Superior temporal gyrus (tissue), 1 donor: Measurements from ENCODE around the gene G6PC1.
A peak's percentile ranks its signal among the peaks of the same experiment; 100 is the strongest.
"Not testable (repeated sequence)": the region's sequence is repeated elsewhere in the genome, so short reads cannot be mapped to it uniquely, and the experiment has no call there.

Source experiments
- DNase-seq: peaks from one replicate; pipeline ENCODE4 v3.0.0-alpha.2; 2016; ENCODE audit errors: extremely low spot score

G6PC1 gene

DNA sequence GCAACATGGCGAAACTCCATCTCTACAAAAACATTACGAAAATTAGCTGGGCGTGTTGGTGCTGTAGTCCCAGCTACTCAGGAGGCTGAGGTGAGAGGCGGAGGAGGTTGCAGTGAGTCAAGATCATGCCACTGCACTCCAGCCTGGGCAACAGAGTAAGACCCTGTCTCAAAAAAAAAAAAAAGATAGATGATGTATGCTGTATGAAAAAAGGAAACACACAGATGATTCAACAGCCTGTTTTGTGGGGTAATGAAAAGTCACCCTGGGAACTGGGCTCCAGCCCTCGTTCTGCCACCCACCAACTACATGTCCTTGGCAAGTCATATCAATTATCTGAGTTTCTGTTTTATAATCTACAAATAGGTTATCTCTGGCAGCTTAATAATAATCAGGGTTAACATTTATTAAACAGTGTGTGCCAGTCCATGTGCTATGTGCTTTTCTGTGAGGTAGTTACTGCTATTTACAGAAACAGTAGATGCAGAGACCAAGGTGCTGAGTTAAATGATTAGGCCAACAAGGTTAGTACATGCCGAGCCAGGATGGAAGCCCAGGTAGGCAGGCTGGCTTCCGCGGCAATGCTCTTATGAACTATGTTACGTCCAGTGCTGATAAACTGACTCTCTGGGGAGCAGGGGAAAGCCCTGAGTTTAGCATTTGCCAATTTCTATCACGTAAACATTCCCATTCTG is 1.1 kb downstream of the G6PC1 start:
- no peak for DNase-seq

DNA sequence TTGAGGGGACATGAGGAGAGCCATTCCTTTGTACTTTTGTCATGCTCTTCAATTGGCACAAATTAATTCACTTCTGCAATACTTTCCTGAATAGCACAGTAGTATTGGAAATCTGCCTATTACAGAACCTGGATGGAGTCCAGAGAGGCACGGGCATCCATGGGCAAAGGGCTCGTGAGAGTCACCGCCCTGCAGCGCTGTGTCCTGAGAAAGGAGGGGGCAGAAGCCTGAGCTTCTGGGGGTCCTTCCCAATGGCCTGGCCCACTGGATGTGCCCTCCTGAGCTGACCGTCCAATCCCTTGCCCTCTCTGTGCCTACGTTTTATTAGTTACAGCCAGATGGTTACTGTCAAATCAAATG is 3.5 kb downstream of the G6PC1 start:
- DNase-seq: no peak

DNA sequence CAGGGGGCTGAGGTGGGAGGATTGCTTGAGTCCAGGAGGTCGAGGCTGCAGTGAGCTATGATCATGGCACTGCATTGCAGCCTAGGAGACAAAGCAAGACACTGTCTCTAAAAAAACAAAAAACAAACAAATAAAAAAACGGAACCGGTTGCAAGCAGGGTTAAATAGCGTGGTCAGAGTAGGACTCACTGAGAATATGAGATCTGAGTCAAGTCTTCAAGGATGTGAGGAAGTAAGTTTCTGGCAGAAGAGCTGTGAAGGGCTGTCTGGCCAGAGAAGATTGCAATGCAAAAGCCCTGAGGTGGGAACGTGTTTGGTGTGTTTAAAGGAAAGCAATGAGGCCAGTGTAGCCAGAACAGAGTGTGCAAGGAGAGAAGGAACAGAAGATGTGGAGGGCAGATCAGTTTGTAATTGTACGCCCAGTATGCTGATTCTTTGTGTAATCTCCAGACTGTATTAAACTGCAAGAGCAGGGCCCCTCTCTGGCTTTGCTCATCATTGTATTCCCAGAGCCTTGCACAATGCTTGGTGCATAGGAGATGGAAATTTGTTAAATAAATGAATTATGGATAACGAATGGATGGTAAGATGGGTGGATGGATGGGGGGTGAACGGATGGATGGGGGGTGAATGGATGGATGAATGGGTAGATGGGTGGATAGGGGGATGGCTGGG is 6.3 kb downstream of the G6PC1 start:
- no peak for DNase-seq

DNA sequence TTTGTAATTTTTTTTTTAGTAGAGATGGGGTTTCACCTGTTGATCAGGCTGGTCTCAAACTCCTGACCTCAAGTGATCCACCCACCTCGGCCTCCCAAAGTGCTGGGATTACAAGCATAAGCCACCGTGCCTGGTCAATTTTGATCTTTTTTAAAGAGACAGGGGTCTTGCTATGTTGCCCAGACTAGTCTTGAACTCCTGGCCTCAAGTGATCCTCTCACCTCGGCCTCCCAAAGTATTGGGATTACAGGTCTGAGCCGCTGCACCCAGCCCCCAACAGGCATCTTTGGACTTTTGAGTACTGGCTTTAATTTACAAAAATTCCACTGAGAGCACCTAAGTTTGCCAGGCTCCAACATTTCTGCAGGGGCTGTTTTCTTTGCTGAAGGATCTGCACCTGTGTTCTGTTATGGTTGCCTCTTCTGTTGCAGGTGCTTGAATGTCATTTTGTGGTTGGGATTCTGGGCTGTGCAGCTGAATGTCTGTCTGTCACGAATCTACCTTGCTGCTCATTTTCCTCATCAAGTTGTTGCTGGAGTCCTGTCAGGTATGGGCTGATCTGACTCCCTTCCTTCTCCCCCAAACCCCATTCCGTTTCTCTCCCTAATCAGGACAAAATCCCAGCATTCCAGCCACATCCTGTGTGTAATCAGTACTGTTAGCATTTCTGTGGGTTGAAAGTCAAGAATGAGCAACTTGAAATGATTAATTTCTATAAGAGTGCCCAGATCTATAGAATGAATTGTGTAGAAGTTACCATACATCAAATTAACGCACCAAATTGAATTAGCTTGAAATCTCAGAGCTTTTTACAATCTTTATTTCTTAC is 8.5 kb downstream of the G6PC1 start:
- DNase-seq: no peak

DNA sequence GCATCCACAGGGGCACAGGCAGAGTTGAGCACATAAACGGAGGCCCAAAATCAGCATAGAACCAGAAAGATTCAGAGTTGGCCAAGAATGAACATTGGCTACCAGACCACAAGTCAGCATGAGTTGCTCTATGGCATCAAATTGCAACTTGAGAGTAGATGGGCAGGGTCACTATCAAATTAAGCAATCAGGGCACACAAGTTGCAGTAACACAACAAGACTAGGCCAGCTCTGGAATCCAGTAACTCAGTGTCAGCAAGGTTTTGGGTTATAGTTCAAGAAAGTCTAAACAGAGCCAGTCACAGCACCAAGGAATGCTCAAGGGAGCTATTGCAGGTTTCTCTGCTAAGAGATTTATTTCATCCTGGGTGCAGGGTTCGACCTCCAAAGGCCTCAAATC is 12.9 kb downstream of the G6PC1 start:
- no peak for DNase-seq

DNA sequence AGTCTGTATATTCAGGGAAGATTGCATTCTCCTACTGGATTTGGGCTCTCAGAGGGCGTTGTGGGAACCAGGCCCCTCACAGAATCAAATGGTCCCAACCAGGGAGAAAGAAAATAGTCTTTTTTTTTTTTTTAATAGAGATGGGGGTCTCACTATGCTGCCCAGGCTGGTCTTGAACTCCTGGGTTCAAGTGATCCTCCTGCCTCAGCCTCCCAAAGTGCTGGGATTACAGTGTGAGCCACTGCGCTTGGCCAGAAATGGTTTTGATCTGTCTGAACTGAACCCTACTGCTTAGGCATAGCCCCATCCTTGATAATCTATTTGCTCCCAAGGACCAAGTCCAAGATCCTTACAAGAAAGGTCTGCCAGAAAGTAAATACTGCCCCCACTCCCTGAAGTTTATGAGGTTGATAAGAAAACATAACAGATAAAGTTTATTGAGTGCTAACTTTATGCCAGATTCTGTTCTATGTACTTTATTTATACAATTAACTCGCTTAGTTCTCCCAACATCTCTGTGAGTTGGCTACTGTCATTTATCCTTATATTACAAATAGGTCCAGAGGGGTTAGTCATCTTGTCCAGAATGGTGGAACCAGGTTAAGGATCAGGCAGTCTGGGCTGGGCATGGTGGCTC is 13.5 kb downstream of the G6PC1 start:
- no peak for DNase-seq

DNA sequence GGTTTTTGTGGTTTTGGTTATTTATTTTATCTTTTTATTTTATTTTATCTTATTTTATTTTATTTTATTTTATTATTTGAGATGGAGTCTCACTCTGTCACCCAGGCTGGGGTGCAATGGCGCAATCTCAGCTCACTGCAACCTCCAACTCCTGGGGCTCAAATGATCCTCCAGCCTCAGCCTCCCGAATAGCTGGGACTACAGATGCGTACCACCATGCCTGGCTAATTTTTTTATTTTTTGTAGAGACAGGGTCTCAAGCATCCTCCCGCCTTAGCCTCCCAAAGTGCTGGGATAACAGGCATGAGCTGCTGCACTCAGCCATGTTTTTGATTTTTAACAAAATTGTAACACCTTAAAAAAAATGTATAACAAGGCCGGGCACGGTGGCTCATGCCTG is 14.7 kb downstream of the G6PC1 start:
- DNase-seq: not testable (repeated sequence)

DNA sequence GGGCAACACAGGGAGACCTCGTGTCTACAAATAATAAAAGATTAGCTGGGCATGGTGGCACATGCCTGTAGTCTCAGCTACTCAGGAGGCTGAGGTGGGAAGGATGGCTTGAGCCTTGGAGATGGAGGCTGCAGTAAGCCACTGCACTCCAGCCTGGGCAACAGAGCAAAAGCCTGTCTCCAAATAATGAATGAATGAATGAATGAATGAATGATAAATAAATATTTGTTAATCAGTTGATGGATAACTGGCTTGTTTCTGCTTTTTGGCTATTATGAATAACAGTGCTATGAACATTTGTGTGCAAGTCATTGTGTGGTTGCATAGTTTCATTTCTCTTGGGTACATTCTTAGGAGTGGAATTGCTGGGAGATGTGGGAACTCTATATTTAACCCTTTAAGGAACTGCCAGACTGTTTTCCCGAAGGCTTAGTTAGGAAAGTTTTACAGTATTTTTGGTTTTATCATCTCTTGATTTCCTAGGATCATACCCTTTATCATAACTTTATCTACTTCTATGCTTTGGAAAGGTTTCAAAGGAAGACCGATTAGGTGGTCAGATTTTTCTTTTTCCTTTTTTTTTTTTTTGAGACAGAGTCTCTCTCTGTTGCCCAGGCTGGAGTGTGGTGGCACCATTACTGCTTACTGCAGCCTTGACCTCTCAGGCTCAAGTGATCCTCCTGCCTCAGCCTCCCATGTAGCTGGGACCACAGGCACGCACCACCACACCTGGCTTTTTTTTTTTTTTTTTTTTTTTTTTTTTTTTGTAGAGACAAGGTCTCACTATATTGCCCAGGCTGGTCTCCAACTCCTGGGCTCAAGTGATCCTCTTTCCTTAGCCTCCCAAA is 16.0 kb downstream of the G6PC1 start:
- DNase-seq: not testable (repeated sequence)

DNA sequence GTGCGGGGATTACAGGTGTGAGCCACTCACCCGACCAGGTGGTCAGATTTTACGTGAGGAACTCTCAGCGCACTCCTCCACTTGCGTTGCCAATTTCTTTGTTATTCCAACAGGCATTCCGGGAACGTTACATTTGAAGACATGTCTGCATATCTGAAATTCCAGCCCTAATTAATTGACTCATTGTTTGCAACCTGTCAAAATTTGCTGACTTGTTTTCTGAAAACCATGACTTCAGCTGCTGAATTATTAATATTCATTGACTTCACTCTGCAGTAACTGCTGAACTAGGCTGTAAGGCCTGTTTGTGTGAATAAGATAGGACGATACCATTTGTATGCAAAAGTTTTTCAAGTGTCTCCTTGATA is 16.6 kb downstream of the G6PC1 start:
- no peak for DNase-seq

DNA sequence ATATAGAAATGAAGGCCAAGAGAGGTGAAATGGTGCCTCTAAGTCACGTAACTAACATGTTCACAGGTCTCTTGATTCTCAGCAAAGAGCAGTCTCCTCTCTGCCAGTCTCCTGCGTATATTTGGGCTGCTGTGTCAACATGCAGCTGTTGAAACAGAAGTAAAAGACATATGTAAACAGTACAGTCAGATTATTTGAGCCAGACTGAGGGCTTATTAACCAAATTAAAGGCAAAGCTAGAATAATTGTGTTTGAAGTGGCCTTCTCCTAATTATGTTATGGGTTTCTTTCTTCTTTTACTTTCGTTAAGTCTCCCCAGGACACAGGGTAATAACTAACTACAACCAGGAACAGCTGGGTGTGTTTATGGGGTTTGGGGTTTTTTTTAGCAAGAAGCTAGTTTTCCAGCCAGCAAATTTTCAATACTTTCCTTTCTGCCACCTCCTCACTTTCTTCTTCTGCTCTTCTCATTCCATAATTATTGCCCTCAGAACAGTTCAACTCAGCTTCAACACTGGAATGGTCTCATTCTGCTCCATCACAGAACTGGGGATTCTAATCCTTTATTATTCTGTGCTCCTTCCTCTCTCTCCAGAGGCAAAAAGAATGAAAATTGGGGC is 18.4 kb downstream of the G6PC1 start:
- DNase-seq: no peak

DNA sequence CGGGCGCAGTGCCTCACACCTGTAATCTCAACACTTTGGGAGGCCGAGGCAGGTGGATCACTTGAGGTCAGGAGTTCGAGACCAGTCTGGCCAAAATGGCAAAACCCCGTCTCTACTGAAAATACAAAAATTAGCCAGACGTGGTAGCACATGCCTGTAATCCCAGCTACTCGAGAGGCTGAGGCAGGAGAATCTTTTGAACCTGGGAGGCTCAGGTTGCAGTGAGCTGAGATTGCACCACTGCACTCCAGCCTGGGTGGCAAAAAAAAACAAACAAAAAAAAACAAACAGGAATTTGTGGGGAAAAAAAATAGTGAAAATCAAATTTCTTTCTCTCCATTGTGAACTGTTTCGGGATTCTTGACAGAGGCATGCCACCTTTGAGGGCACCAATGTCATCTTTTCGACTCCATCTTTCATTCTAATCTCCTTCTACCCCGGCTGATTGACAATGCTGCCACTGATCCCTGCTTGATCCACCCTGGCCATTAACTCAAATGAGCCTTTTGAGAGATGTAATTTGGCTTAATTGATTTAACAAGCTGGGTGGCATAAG is 19.0 kb downstream of the G6PC1 start:
- not testable (repeated sequence) for DNase-seq

DNA sequence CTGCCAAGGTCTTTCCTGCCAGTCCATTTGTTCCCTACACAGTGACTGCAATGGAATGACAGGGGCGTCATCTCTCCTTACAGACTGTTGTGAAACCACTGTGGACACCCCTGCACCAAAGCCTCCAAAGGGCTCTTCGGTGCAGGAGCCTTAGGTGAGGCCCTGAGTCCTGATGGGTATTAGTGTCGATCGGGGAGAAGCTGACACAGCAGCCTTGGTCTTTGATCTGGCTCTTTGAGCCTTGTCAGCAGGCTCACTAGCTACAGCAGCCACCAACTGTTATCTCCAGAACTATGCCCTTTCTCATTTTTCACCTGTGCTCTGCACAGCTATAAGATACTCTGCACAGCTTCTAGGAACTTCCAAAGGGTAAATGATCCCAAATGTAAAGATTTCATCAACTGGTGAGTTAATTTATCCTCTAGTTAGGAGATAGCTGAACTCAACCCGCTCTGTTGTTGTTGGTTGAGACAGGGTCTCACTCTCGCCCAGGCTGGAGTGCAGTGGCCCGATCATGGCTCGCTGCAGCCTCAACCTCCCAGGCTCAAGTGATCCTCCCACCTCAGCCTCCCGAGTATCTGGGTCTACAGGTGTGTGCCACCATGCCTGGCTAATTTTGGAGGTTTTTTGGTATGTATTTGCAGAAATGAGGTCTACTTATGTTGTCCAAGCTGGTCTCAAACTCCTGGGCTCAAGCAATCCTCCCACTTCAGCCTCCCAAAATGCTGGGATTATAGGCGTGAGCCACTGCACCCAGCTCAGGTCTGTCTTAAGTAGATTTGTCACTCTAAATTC is 19.7 kb downstream of the G6PC1 start:
- DNase-seq: no peak

DNA sequence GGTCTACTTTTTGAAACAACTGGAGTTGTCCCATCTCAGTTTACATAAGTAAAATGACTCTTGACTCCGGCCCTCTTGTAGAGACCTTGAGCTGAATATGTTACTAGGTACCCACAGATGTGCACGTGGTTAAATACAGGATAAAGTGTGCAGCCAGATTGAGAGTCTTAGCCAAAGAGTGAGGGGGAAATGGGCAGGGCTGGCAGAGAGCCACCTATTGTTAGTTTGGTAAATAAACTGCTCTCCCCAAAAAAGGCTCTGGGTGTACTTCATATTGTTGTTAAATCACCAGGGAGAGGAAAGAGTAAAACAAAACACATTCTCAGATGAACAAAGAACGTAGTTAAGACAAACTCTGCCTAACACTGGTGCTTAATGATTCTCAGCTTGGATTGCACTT is 20.3 kb downstream of the G6PC1 start:
- DNase-seq: no peak

DNA sequence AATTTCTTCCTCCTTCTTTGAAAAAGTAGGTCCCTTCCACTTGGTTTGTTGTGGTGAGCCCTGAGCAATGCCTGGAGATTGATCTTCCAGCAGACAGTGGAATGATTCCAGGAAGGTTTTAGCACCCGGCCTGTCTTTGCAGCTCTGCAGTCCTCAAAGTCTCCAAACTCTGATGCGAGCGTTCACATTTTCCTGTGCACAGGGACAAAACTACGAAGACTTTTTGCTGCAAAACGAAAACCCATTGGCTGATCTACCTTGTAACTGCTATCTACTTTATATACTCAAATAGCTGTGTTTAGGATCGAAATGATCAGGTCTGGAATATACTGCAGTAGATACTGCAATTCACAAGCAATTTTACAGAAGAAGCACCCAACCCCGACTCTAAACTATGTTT is 21.7 kb downstream of the G6PC1 start:
- DNase-seq: no peak

DNA sequence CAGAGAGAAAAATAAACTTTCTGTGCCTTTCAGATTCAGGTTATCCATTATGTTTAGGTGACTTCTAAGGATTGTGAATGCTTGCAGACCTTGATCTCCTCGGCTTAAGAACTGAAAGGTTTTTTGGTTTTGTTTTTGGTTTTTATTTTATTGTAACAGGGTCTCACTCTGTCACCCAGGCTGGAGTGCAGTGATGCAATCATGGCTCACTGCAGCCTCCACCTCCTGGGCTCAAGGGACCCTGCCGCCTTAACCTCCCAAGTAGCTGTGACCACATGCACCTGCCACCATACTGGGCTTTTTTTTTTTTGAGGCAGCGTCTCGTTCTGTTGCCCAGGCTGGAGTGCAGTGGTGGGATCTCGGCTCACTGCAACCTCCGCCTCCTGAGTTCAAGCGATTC is 22.9 kb downstream of the G6PC1 start:
- DNase-seq: not testable (repeated sequence)

DNA sequence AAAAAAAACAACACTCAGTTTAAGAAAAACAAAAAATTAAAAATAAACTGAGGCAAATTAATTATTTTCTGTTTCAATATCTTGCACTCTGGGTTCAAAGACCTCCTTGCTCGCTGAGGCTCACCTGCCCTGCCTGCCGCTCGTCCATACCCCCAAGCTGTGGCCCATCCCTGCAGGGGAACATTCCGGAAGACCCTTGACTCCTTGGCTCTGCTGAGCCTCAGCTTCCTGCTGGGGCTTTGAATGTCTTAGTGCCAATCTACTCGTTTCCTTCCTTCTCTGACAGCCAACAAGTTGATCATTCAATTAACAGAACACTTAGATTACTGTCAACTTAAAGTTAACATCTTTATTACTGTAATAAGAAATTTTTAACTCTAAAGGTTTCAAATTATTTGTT is 24.3 kb downstream of the G6PC1 start:
- no peak for DNase-seq

DNA sequence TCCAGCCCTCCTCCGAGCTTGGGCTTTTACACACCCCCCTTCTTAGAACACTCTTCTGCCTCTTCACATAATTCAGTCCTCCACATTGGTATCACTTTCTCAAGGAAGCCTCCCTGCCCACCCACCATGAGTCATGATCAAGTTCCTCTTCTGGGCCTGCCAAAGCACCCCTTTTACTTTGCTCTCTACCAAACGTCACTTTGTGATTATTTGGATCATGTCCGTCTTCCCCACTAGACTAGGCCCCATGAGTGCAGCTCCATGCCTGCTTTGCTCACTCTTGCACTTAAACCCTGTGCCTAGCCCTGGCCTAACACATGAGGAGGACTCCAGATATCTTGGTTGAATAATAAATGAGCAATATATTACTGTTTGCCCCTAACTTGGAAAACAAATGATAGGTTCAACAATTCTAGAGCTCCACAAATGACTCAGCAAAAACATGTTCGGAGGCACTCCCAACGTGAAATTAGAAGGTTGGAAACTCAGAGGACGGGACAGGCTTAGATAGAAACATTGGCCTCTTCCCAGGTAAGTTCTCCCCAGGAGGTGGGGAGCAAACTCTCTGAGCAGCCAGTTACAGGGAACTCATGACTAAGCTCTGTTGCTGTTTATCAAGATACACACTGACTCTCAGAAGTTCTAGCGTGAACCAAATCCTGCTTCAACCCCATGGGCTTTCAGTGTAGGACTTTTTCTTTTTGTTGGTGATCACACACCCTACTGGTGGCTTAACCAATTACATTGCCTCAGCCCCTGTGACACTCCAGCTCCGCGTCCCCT is 28.3 kb downstream of the G6PC1 start:
- peak; percentile 22 for DNase-seq

DNA sequence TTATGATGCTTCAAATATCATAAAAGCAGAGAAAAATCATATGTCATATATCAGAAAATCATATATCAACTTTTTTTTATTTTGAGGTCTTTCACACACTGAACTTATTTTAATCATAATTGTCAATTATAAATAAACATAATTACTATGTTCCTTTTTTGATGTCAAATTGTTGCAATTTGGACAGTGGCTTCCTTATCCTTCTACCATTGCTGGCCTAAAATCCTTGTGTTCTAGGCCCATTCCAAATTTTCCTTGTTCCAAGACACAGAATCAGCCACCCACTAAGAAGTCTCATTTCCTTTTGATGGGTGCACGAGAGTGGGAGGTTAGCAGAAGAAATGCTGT is 28.9 kb downstream of the G6PC1 start:
- no peak for DNase-seq
